GM18526 (cell line): ENCODE data around the gene MKKS.

Experiments
- POLR2A ChIP-seq: IDR thresholded peaks from 3 replicates; pipeline ENCODE4 v1.6.1; 2011; ENCODE audit not compliant: insufficient read length; ENCODE audit errors: extremely low read depth

The MKKS gene

DNA sequence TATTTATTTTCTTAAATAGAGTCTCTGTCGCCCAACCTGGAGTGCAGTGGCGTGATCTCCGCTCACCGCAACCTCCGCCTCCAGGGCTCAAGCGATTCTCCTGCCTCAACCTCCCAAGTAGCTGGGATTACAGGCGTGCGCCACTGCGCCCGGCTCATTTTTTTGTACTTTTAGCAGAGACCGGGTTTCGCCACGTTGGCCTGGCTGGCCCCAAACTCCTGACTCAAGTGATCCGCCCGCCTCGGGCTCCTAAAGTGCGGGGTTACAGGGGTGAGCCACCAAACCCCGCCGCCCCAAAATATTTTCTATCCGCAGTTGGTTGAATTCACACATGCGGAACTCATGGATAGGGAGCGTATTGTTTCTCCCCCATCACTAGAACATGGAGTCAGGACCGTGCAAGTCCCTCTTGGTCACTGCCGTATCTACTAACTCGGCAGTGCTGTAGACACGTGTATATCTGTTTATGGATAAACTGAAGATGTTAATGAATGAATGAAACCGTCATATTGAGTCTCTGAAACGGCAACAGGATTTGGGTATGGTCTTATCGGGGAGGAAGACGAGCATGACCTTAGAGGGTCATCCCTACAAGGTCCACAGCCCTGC lies 904 bp downstream of the MKKS start:
- TF ChIP-seq POLR2A, result no peak

DNA sequence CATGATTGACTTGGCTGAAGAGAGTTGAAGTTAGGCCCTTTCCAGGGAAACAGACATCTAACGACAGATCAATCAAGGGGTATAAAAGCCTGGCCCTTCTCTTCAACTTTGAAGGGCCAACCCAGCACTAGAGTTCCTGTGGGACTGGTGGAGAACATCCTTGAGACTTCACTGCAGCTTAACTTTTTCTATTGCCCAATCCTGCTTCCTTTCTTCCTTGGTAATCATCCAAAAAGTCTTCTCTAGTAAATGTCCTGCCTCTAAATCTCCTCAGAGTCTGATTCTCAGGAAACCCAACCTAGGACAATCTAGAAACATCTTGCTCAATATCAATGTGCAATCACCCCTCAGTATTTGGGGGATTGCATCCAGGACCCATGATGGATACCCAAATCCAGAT lies 1.9 kb downstream of the MKKS start:
- no peak for TF ChIP-seq POLR2A

DNA sequence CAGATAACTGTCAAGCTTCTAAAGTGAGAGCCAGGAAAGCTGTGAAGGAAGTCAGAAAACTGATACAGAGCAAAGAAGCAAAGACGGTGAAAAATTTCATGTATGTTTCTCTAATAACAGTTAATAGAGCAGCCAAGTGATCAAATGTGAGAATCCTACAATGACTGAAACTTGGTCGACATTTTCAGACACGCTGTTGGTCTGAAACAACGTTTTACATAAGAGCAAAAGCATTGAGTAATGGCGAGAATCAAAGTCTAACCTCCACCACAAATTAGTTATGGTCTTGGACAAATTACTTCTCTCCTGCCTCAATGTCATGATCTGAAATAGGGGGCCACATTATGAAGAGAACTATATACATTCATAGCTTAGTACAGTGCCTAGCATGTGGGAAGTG lies 3.3 kb downstream of the MKKS start:
- no peak for TF ChIP-seq POLR2A

DNA sequence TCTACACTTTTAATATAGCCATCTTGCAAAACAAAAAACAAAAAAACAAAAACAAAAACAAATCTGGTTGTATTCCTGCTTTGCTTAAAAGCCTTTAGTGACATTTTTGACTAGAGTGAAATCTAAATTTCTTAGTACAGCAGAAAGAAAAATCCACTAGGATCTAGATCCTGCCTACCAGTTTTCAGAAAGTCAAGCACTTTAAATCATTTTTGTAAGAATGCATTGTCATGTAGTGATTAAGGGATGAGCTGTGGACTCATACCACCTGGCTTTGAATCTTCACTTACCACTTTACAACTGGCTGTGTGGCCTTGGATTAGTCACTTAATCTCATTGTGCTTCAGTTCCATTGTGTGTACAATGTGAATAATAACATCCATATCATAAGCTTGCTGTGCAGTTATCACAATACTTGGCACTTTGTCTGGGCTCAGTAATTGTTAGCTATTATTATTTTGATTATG lies 4.0 kb downstream of the MKKS start:
- no peak for TF ChIP-seq POLR2A

DNA sequence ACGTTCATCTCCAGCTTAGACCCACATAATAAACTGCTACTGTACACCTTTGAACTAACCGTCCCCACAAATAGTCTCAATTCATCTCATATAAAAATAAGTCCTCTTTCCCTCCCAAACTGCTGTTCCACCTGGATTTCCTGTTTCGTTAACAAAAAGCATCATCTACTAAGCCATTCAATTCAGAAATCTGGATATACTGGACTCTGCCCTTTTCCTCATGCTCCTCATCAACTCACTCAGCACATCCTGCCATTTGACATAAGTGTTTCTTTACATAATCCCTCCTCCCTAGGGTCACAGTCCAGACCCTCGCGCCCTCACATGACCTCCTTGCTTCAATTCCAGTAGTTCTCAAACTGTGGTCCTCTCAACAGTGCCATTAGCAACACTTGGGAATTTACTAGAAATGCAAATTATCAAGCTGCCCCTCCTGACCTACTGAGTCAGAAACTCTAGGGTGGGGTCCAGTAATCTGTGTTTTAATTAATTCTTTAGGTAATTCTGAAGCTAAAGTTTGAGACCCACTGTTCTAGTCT lies 4.5 kb downstream of the MKKS start:
- TF ChIP-seq POLR2A, result no peak

DNA sequence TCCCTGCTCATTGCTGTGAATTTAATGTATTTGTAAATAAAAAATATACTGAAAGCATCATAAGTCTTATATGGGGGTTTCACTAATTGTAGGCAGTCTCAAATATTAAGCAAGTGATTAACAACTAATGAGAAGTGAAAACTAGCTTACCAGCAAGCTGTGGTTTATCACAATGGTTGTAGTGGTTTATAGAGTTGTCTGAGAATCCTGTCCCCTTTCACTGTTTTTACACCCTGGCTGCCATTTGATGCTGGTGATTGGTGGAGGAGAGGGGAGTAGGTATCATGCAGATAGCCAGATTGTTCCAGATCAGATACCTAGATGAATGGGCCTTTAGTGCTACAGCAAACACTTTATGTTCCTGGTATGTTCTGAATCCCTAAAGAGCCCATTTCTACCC lies 6.0 kb downstream of the MKKS start:
- TF ChIP-seq POLR2A, result no peak

DNA sequence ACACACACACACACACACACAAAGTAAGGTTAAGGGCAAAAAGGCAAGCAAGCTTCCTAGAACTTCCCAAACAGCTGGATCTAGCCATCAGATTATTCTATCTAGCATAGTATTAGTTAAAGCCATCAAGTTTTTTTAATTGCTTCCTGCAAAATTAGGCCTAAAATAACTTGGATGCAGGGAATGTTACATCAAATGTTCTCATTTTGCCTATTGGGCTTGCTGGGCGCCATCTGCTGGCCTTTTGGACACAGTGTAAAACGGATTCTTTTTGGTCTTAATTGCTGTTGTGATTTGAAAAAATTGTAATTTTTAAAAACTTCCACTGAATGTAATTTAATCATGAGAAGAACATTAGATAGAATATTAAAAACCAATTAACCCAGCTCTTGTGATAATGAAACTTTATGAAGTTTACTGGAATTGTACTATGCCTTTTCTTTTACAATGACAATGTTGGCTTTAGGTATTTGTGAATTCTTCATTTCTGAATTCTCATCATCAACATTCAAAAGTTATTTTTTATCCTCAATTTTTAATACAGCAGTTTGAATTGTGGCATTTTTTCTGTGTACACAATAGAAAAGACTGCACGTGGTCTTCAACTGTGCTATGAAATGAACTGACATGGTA lies 6.8 kb downstream of the MKKS start:
- no peak for TF ChIP-seq POLR2A

DNA sequence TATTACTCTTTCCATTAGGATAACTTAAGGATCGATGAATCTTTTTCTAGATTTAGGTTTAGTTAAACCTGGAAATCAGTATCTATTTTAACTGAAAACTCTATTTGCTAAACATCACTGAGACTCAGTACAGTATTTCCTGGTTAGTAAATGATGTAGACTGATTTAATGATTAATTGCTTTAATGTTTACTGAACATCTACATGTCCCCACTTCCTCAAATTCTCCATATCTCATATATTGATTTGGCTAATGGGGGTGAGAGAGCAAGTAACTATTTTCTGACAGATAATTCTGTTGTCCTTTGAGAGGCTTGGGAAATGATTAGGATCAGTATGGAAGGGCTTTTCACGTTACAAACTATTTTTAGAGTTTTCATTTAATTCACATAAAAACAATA lies 10.3 kb downstream of the MKKS start:
- no peak for TF ChIP-seq POLR2A

DNA sequence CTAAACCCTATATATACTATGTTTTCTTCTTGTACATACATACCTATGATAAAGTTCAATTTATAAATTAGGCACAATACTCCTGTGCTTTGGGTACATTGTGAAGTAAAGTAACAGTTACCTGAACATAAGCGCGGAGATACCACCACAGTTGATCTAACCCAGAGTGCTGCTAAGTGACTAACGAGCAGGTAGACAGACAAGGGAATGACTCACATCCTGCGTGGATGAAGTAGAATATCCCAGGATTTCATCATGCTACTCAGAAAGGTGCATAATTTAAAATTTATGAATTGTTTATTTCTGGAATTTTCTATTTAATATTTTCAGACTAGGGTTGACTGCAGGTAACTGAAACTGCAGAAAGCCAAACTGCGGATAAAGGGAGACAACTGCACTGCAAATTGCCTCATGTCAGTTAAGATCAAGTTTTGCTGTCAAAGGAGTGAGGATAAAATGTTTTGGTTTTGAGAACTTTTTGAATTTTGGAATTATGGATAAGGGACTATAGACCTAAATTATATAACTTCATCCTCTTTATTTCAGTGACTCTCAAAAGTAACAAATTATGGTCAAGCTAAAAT lies 14.4 kb downstream of the MKKS start:
- no peak for TF ChIP-seq POLR2A

DNA sequence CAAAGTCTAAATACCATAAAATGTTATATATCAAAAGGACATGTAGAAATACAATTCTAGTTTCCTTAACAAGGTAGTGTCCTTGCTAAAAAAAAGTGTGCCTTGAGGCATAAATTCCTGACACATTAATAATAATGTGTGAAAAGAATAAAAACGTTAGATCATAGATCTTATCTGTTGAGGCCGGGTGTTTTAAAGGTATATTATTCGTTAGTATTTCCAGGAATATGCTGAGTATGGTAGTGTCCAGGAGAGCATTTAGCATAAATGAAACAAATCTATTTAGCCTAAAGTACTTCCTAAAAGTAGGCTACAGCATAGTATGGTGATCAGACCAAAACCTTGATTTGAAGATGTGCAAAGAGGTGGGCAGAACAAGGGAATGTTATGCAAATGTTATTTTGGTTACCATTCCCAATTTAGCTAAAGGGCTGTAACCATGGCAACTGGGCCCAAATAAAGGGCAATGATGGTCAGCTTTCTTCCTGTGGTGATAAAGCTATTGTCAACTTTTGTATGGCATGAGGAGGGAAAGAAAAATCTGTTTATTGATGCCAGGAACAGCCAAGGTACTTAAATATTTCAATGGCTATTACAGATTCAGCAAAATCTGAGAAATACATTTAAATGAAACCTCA lies 18.9 kb downstream of the MKKS start:
- TF ChIP-seq POLR2A, result no peak

DNA sequence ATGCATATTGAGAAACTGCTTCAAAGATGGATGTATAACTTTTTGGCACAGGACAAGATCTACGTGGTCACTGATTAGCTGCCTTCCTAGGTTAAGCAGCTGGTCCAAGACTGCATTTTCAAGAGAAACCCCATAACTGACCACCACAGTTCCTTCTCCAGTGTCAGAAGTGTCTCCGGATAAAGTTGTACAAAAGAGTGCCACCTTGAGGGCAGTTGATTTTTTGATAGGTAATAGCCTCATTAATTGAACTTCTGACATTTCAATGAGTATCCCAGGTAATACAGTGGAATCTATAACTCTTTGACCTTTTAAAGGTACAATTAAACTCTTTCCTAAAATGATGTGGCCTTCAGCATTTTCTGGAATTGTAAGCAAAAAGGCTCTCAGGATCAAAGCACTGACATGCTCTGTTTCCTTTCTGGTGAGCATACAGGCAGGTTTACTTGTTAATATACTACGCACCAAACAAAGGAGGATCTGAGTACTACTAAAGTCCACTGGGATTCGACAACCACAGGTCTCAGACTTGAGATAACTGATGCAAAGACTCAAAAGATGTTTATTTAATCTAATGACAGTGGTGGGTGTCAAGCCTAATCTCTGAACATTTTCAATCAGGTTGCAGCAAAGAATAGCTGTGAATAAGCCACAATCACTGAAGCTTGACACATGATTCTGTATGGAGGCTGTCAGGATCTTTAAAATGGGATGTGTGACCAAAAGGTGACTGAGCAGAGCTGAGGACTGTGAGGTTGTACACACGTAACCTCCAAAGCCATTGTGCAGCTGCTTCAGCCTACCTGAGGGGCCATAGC lies 21.2 kb downstream of the MKKS start:
- TF ChIP-seq POLR2A, result no peak

DNA sequence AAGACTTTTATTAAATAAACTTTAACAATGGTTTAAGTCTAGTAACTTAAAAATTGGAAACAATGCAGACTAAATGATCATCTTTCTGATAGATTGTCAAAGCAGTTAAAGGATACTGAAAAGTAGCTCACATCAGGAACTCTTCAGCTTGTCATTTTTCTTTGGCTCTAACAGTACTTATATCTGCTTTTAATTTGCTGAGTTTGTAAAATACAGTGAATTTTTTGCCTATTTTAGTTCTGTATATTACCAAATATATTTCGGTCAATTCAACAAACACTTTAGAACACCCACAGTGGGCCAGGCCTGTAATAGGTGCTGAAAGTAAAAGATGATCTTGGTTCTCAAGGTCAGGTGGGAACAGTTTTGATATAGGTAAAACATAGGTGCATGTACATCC lies 22.3 kb downstream of the MKKS start:
- TF ChIP-seq POLR2A, result no peak

DNA sequence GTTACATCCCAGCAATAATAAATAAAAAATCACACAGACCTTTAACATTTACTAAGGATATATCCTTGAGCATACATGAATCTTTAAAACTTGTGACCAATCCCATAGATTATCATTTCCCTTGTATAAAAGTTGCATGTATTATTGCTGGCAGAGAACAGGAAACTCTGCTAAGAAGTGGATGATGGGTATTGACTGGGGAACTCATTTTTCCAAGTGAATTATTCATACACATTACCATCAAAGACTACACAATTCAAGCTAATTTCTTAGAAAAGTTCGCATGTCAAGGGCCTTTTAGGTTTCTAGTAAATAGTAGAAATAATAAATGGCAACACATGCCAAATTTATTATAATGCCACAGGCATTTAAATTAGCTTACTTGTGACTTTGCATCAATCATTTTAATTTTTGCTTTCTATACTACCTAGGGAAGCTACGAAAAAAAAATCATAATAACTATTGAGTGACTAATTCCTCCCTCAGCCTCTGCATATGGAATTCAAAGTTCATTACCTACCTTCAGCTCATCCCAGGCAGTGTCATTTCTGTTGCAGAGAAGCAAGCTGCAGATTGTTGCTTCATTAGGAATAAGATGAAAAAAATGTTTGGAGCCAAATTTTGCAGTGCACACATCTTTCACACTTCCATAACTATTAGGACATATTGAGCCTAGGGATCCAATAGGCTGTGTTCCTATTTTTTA lies 25.8 kb downstream of the MKKS start:
- no peak for TF ChIP-seq POLR2A

DNA sequence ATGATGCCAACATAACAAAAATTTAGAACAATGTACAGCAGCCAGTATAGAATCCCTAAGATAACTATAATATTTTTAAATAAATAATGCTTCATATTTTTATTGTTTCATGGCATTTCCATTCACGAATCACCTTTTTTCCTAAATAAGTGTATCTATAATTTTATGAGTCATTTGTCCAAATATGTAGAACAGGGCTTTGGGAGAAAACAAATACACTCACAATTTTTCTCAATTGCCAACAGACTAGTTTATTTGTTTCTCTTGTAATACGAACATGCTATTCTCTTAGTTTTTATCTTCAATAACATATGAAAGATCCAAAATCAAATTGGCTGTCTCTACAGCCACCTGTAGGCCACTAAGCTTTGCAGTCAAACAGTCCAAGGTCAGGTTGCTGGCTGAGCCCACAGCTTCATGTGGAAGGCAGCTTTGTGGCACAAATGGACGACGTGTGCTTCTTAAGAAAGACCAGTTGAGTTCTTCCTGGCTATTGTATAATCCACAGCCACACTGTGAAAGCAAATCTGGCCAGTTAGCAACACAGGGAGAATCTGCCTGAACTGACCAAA lies 29.0 kb downstream of the MKKS start:
- no peak for TF ChIP-seq POLR2A
